MCF 10A (cell line): ENCODE measurements around the gene SETBP1. TPM values are rescaled to one million over a fixed set of nuclear protein-coding genes. Genes with fewer than 3 reads are reported as not detected.

ENCODE experiments used
- BruUV-seq: library from RNA; stranded (reverse); fragments of 400-500 nt; replicated peaks from 2 replicates; lab custom pipeline; 2021; lab: Mats Ljungman, UMichigan
- CTCF ChIA-PET: fragments of 300-600 bp; sonication (Branson Sonifier 250); formaldehyde crosslinking; extraction: SDS; loops from one replicate; lab custom pipeline; 2021; ENCODE audit warnings: antibody characterized with exemption, inconsistent platforms; lab: Yijun Ruan, JAX
- POLR2A ChIA-PET: fragments of 300-600, 350-650 bp; sonication (Branson Sonifier 250); formaldehyde crosslinking; extraction: SDS; loops from one replicate; lab custom pipeline; 2020; ENCODE audit warnings: antibody characterized with exemption, inconsistent platforms; lab: Yijun Ruan, JAX
- DNase-seq: peaks from one replicate; pipeline ENCODE4 v3.0.0-alpha.2; 2018; ENCODE audit not compliant: unreplicated experiment
- H3K27ac Mint-ChIP-seq: one replicate; pipeline ENCODE4 v1.8.0; 2022; ENCODE audit warnings: mild to moderate bottlenecking, low read depth, mixed read lengths; ENCODE audit not compliant: unreplicated experiment
- H3K27me3 Mint-ChIP-seq: one replicate; pipeline ENCODE4 v1.8.0; 2022; ENCODE audit warnings: mixed read lengths; ENCODE audit not compliant: insufficient read depth, unreplicated experiment
- H3K36me3 Mint-ChIP-seq: one replicate; pipeline ENCODE4 v1.8.0; 2022; ENCODE audit warnings: mild to moderate bottlenecking, moderate library complexity, mixed read lengths; ENCODE audit not compliant: insufficient read depth, unreplicated experiment
- H3K4me1 Mint-ChIP-seq: one replicate; pipeline ENCODE4 v1.8.0; 2022; ENCODE audit warnings: mixed read lengths; ENCODE audit not compliant: insufficient read depth, unreplicated experiment
- H3K4me3 Mint-ChIP-seq: one replicate; pipeline ENCODE4 v1.8.0; 2022; ENCODE audit warnings: mild to moderate bottlenecking, moderate library complexity, mixed read lengths; ENCODE audit not compliant: unreplicated experiment
- H3K9me3 Mint-ChIP-seq: one replicate; pipeline ENCODE4 v1.8.0; 2022; ENCODE audit warnings: mixed read lengths; ENCODE audit not compliant: unreplicated experiment
- CTCF ChIP-seq: fragments of 200-600 bp; IDR thresholded peaks from one replicate; pipeline ENCODE4 v1.8.0; 2022; ENCODE audit warnings: antibody characterized with exemption, mild to moderate bottlenecking; ENCODE audit not compliant: unreplicated experiment
- intact Hi-C: fragments of 100-400 bp; cut with micrococcal nuclease; formaldehyde crosslinking; loops from 2 replicates; pipeline ENCODE4 v1.14.1; 2022
- total RNA-seq: library from RNA; stranded (reverse); gene quantifications from 2 replicates; pipeline ENCODE4 v1.2.3, GENCODE V29; 2022

Gene SETBP1
- total RNA-seq, 1 experiment from 2014 or later: 4.8 TPM

GRCh38 chr18:45108754-45109153 lies 428.1 kb downstream of the SETBP1 start:
- H3K27me3 Mint-ChIP-seq: peaks cover 11% of the 10 kb centered on the region
- H3K36me3 Mint-ChIP-seq: no peaks in the 10 kb centered on the region
- no TSS peak for BruUV-seq
- H3K27ac Mint-ChIP-seq: no peak overlapping the region
- TF ChIP-seq CTCF: no peak
- no peaks in the 10 kb centered on the region for H3K9me3 Mint-ChIP-seq
- DNase-seq: no peak
- intact Hi-C loops: no loop called here
- ChIA-PET CTCF (interaction anchor here (0.7 kb wide), 1 partner anchor 10 kb away, joined by 3 read pairs; no protein-coding TSS in a partner anchor), POLR2A (no interaction called here)
- no peaks in the 10 kb centered on the region for H3K4me1 Mint-ChIP-seq
- H3K4me3 Mint-ChIP-seq: no peak overlapping the region

GRCh38 chr18:45109271-45109670 lies 428.6 kb downstream of the SETBP1 start:
- no peak for TF ChIP-seq CTCF
- Mint-ChIP-seq H3K4me1 (no peaks in the 10 kb centered on the region), H3K27ac (no peak overlapping the region), H3K36me3 (no peaks in the 10 kb centered on the region), H3K9me3 (no peaks in the 10 kb centered on the region), H3K4me3 (no peak overlapping the region), H3K27me3 (peaks cover 11% of the 10 kb centered on the region)
- CTCF ChIA-PET: interaction anchor here (0.7 kb wide), 2 partner anchors 10 to 113 kb away, joined by 3 read pairs; no protein-coding TSS in a partner anchor
- POLR2A ChIA-PET: no interaction called here
- intact Hi-C loops: no loop called here
- no peak for DNase-seq
- BruUV-seq: no TSS peak

- H3K27me3 Mint-ChIP-seq: peaks cover 11% of the 10 kb centered on the region
- H3K36me3 Mint-ChIP-seq: no peaks in the 10 kb centered on the region
- intact Hi-C loops: no loop called here
- TF ChIP-seq CTCF: no peak
- no peak for DNase-seq
- no peaks in the 10 kb centered on the region for H3K4me1 Mint-ChIP-seq
- no peak overlapping the region for H3K27ac Mint-ChIP-seq
- CTCF ChIA-PET: interaction anchor here (0.7 kb wide), 2 partner anchors 9 to 113 kb away, joined by 3 read pairs; no protein-coding TSS in a partner anchor
- no peaks in the 10 kb centered on the region for H3K9me3 Mint-ChIP-seq
- H3K4me3 Mint-ChIP-seq: no peak overlapping the region
- POLR2A ChIA-PET: no interaction called here
- no TSS peak for BruUV-seq
These were observed 429.0 kb downstream of the SETBP1 start for GRCh38 chr18:45109706-45110105.

GRCh38 chr18:45110577-45111501 lies 430.2 kb downstream of the SETBP1 start:
- BruUV-seq: no TSS peak
- POLR2A ChIA-PET: interaction anchor here (0.7 kb wide), 1 partner anchor 344 kb away, joined by 3 read pairs; no protein-coding TSS in a partner anchor

More at GRCh38 chr18:45110577-45111501, 430.2 kb downstream of the SETBP1 start:
- no peaks in the 10 kb centered on the region for H3K9me3 Mint-ChIP-seq
- DNase-seq: peak; percentile 15
- intact Hi-C loops: no loop called here
- peaks cover 19% of the 10 kb centered on the region for H3K27me3 Mint-ChIP-seq
- CTCF ChIA-PET: interaction anchor here (0.8 to 1.0 kb wide), 2 partner anchors 10 to 67 kb away, joined by 3 read pairs; no protein-coding TSS in a partner anchor
- no peak overlapping the region for H3K4me3 Mint-ChIP-seq
- H3K4me1 Mint-ChIP-seq: no peaks in the 10 kb centered on the region
- H3K36me3 Mint-ChIP-seq: no peaks in the 10 kb centered on the region
- TF ChIP-seq CTCF: no peak
- no peak overlapping the region for H3K27ac Mint-ChIP-seq
